ENCODE results near the gene TRAPPC13. TPM values are rescaled to one million over a fixed set of nuclear protein-coding genes. Genes with fewer than 3 reads are reported as not detected.

The TRAPPC13 gene
- total and polyA plus RNA-seq, 2 experiments from 2014 or later = 16.3 to 20.1 TPM

DNA sequence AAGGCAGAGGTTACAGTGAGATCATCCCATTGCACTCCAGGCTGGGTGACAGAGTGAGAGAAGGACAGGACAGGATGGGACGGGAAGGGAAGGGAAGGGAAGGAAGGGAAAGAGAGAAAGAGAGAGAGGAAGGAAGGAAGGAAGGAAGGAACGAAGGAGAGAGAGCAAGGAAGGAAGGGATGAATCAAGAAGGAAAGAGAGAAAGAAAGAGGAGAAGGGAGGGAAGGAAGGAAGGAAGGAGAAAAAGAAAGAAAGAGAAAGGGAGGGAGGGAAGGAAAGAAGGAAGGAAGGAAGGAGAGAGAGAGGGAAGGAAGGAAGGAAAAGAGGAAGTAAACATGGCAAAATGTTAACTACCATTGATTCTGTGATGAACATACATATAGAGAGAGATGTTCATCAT lies 68.3 kb downstream of the TRAPPC13 start:
- Histone ChIP-seq H3K36me3 (ENCODE audit: insufficient read depth) (no peaks in the 10 kb centered on the region), H3K9me2 (ENCODE audit: insufficient read depth) (no peaks in the 10 kb centered on the region), H3K4me3 (no peak overlapping the region), H3K79me2 (replicated peaks; ENCODE audit: insufficient read depth) (no peaks in the 10 kb centered on the region), H3K27ac (ENCODE audit: low read depth) (no peak overlapping the region), H3F3A (replicated peaks; ENCODE audit: low read depth) (no peaks in the 10 kb centered on the region), H2AFZ (no peak overlapping the region), H3K27me3 (ENCODE audit: insufficient read depth) (no peaks in the 10 kb centered on the region), H3K4me2 (no peak overlapping the region), H4K20me1 (replicated peaks; ENCODE audit: insufficient read depth) (no peaks in the 10 kb centered on the region), H3K4me1 (ENCODE audit: insufficient read depth) (peaks cover 10% of the 10 kb centered on the region)
- TF ChIP-seq ZNF114 (CRISPR knock-in tag; IDR thresholded peaks at IDR 0.05) (no peak), STAT1 (IDR thresholded peaks at IDR 0.05; ENCODE audit: unreplicated experiment) (no peak), POLR2AphosphoS5 (IDR thresholded peaks at IDR 0.05; ENCODE audit: low read depth) (no peak), CREB1 (CRISPR knock-in tag; IDR thresholded peaks at IDR 0.05; ENCODE audit: low read depth) (no peak), EZH2phosphoT487 (IDR thresholded peaks at IDR 0.05; ENCODE audit: unreplicated experiment) (no peak), ZNF331 (CRISPR knock-in tag; IDR thresholded peaks at IDR 0.05; ENCODE audit: low read depth) (no peak)
- no peak for ATAC-seq
- DNase-seq (ENCODE audit: low spot score) = no peak
- Mint-ChIP-seq H3K36me3 (ENCODE audit: low read depth) (peaks cover 7% of the 10 kb centered on the region; the same call in 2 of the 3 replicates), H3K4me3 (no peak overlapping the region), H3K27me3 (ENCODE audit: insufficient read depth, low read depth, poor library complexity) (no peaks in the 10 kb centered on the region), H3K27ac (no peak overlapping the region), H3K9me3 (no peaks in the 10 kb centered on the region; the same call in 2 of the 3 replicates), H3K4me1 (no peaks in the 10 kb centered on the region)

DNA sequence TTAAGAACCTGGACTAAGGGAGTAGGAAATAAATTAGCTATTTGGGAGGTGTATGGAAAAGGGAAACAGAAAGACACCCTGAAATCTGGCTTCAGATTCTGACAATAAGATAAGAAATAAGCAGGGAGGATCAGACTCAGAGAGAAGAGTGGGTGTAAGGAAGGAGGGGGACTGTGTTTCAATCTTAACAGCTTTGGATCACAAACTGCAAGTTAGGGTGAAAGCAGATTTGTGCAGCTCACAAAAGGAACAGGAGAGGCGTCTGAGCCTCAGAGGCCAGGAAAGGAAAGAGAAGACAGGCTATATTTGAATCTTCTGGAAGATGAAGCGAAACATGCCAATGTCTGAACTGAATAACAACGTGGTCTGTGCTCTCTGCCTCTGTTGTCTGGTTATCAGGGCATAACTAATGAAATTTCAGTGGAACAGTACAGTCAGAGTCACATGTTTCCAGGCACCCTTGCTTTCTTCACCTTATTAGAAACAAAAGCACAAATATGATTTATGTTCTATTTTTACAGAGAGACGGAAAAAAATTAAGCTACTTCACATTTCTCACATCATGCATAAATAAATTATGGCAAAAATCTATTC lies 70.4 kb downstream of the TRAPPC13 start:
- H3K79me2 ChIP-seq (replicated peaks; ENCODE audit: insufficient read depth) = no peaks in the 10 kb centered on the region
- H3K4me2 ChIP-seq = peak overlapping the region; percentile 42; the same call in 1 of the 2 replicates
- DNase-seq (ENCODE audit: low spot score) (no peak), ATAC-seq (no peak)
- H3K27ac ChIP-seq (ENCODE audit: low read depth) = no peak overlapping the region
- peaks cover 10% of the 10 kb centered on the region for H3K4me1 ChIP-seq (ENCODE audit: insufficient read depth)
- no peak overlapping the region for H3K27ac Mint-ChIP-seq
- H3K36me3 ChIP-seq (ENCODE audit: insufficient read depth) = no peaks in the 10 kb centered on the region
- H3F3A ChIP-seq (replicated peaks; ENCODE audit: low read depth) = no peaks in the 10 kb centered on the region
- no peak overlapping the region for H3K4me3 Mint-ChIP-seq
- no peaks in the 10 kb centered on the region for H4K20me1 ChIP-seq (replicated peaks; ENCODE audit: insufficient read depth)
- H2AFZ ChIP-seq = no peak overlapping the region
- no peak overlapping the region for H3K4me3 ChIP-seq
- no peaks in the 10 kb centered on the region for H3K4me1 Mint-ChIP-seq
- peaks cover 2% of the 10 kb centered on the region; the same call in 2 of the 3 replicates for H3K36me3 Mint-ChIP-seq (ENCODE audit: low read depth)
- H3K27me3 Mint-ChIP-seq (ENCODE audit: insufficient read depth, low read depth, poor library complexity) = no peaks in the 10 kb centered on the region
- no peaks in the 10 kb centered on the region; the same call in 2 of the 3 replicates for H3K9me3 Mint-ChIP-seq
- no peaks in the 10 kb centered on the region for H3K27me3 ChIP-seq (ENCODE audit: insufficient read depth)
- no peaks in the 10 kb centered on the region for H3K9me2 ChIP-seq (ENCODE audit: insufficient read depth)
- TF ChIP-seq, protein P1, sequence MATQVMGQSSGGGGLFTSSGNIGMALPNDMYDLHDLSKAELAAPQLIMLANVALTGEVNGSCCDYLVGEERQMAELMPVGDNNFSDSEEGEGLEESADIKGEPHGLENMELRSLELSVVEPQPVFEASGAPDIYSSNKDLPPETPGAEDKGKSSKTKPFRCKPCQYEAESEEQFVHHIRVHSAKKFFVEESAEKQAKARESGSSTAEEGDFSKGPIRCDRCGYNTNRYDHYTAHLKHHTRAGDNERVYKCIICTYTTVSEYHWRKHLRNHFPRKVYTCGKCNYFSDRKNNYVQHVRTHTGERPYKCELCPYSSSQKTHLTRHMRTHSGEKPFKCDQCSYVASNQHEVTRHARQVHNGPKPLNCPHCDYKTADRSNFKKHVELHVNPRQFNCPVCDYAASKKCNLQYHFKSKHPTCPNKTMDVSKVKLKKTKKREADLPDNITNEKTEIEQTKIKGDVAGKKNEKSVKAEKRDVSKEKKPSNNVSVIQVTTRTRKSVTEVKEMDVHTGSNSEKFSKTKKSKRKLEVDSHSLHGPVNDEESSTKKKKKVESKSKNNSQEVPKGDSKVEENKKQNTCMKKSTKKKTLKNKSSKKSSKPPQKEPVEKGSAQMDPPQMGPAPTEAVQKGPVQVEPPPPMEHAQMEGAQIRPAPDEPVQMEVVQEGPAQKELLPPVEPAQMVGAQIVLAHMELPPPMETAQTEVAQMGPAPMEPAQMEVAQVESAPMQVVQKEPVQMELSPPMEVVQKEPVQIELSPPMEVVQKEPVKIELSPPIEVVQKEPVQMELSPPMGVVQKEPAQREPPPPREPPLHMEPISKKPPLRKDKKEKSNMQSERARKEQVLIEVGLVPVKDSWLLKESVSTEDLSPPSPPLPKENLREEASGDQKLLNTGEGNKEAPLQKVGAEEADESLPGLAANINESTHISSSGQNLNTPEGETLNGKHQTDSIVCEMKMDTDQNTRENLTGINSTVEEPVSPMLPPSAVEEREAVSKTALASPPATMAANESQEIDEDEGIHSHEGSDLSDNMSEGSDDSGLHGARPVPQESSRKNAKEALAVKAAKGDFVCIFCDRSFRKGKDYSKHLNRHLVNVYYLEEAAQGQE (IDR thresholded peaks at IDR 0.05; ENCODE audit: unreplicated experiment) = no peak
- TF ChIP-seq EZH2 (IDR thresholded peaks at IDR 0.05; ENCODE audit: low read depth, unreplicated experiment) (no peak), CREB1 (CRISPR knock-in tag; IDR thresholded peaks at IDR 0.05; ENCODE audit: low read depth) (no peak), STAT1 (IDR thresholded peaks at IDR 0.05; ENCODE audit: unreplicated experiment) (no peak), NANOG (IDR thresholded peaks at IDR 0.05; ENCODE audit: borderline replicate concordance) (no peak), ZNF331 (CRISPR knock-in tag; IDR thresholded peaks at IDR 0.05; ENCODE audit: low read depth) (no peak), ZNF114 (CRISPR knock-in tag; IDR thresholded peaks at IDR 0.05) (no peak)
- TF ChIP-seq, protein P2, sequence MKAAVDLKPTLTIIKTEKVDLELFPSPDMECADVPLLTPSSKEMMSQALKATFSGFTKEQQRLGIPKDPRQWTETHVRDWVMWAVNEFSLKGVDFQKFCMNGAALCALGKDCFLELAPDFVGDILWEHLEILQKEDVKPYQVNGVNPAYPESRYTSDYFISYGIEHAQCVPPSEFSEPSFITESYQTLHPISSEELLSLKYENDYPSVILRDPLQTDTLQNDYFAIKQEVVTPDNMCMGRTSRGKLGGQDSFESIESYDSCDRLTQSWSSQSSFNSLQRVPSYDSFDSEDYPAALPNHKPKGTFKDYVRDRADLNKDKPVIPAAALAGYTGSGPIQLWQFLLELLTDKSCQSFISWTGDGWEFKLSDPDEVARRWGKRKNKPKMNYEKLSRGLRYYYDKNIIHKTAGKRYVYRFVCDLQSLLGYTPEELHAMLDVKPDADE (IDR thresholded peaks at IDR 0.05) = no peak
- TF ChIP-seq, protein P3, sequence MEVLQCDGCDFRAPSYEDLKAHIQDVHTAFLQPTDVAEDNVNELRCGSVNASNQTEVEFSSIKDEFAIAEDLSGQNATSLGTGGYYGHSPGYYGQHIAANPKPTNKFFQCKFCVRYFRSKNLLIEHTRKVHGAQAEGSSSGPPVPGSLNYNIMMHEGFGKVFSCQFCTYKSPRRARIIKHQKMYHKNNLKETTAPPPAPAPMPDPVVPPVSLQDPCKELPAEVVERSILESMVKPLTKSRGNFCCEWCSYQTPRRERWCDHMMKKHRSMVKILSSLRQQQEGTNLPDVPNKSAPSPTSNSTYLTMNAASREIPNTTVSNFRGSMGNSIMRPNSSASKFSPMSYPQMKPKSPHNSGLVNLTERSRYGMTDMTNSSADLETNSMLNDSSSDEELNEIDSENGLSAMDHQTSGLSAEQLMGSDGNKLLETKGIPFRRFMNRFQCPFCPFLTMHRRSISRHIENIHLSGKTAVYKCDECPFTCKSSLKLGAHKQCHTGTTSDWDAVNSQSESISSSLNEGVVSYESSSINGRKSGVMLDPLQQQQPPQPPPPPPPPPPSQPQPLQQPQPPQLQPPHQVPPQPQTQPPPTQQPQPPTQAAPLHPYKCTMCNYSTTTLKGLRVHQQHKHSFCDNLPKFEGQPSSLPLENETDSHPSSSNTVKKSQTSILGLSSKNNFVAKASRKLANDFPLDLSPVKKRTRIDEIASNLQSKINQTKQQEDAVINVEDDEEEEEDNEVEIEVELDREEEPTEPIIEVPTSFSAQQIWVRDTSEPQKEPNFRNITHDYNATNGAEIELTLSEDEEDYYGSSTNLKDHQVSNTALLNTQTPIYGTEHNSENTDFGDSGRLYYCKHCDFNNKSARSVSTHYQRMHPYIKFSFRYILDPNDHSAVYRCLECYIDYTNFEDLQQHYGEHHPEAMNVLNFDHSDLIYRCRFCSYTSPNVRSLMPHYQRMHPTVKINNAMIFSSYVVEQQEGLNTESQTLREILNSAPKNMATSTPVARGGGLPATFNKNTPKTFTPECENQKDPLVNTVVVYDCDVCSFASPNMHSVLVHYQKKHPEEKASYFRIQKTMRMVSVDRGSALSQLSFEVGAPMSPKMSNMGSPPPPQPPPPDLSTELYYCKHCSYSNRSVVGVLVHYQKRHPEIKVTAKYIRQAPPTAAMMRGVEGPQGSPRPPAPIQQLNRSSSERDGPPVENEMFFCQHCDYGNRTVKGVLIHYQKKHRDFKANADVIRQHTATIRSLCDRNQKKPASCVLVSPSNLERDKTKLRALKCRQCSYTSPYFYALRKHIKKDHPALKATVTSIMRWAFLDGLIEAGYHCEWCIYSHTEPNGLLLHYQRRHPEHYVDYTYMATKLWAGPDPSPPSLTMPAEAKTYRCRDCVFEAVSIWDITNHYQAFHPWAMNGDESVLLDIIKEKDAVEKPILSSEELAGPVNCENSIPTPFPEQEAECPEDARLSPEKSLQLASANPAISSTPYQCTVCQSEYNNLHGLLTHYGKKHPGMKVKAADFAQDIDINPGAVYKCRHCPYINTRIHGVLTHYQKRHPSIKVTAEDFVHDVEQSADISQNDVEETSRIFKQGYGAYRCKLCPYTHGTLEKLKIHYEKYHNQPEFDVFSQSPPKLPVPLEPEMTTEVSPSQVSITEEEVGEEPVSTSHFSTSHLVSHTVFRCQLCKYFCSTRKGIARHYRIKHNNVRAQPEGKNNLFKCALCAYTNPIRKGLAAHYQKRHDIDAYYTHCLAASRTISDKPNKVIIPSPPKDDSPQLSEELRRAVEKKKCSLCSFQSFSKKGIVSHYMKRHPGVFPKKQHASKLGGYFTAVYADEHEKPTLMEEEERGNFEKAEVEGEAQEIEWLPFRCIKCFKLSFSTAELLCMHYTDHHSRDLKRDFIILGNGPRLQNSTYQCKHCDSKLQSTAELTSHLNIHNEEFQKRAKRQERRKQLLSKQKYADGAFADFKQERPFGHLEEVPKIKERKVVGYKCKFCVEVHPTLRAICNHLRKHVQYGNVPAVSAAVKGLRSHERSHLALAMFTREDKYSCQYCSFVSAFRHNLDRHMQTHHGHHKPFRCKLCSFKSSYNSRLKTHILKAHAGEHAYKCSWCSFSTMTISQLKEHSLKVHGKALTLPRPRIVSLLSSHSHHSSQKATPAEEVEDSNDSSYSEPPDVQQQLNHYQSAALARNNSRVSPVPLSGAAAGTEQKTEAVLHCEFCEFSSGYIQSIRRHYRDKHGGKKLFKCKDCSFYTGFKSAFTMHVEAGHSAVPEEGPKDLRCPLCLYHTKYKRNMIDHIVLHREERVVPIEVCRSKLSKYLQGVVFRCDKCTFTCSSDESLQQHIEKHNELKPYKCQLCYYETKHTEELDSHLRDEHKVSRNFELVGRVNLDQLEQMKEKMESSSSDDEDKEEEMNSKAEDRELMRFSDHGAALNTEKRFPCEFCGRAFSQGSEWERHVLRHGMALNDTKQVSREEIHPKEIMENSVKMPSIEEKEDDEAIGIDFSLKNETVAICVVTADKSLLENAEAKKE (CRISPR knock-in tag; IDR thresholded peaks at IDR 0.05) = no peak

Data from GM23338 (cell line).